Pancreas (tissue), 10 donors: Measurements from ENCODE around the gene PLPP4. TPM values are rescaled to one million over a fixed set of nuclear protein-coding genes. Genes with fewer than 3 reads are reported as not detected.

Experiments
- ATAC-seq, 4 donors: fragments of 200-7000 bp; cut with Tn5 transposase; one replicate each; pipeline versions ENCODE4 v1.8.0 to v1.9.1; 2020; ENCODE audit warnings: mild to moderate bottlenecking in 4 of 4, moderate library complexity in 4 of 4
- DNase-seq, 6 donors: peaks; one replicate each; pipeline ENCODE4 v3.0.0-alpha.2; 2020
- FAIRE-seq: peaks from 2 replicates; lab custom pipeline; 2012; peaks lifted over from hg19 to GRCh38; lab: Jason Lieb, UNC
- H3K27ac ChIP-seq, 4 donors: fragments of 200-600 bp; sonication (generic); 1 replicate in 3 of 4; 2 replicates in 1 of 4; pipeline versions ENCODE4 v1.5.0 to v1.8.0; 2020
- H3K27me3 ChIP-seq, 4 donors: fragments of 200-600 bp; one replicate each; pipeline ENCODE4 v1.8.0; 2021
- H3K36me3 ChIP-seq, 3 donors: fragments of 200-600 bp; sonication (generic) in 1 of 3; one replicate each; pipeline versions ENCODE4 v1.5.0 to v1.8.0; 2020 to 2021
- H3K4me1 ChIP-seq, 3 donors: fragments of 200-600 bp; one replicate each; pipeline ENCODE4 v1.8.0; 2021
- H3K4me3 ChIP-seq, 4 donors: fragments of 200-600 bp; sonication (generic) in 2 of 4; one replicate each; pipeline versions ENCODE4 v1.5.0 to v1.8.0; 2020 to 2021
- H3K9me3 ChIP-seq, 4 donors: fragments of 200-600 bp; one replicate each; pipeline ENCODE4 v1.8.0; 2021
- WGBS, 2 donors: extraction: QIAGEN DNeasy Blood & Tissue Kit; methylation state at CpG; one replicate each; pipeline ENCODE4 v1.1.7; 2013; 5-methylcytosine and 5-hydroxymethylcytosine counted together
- intact Hi-C, 3 donors: fragments of 100-400 bp; cut with DNase I; formaldehyde crosslinking; loops; one replicate each; pipeline versions ENCODE4 v1.11.1 to v1.14.2; 2022
- polyA plus RNA-seq, 2 donors: library from polyadenylated mRNA; stranded (reverse); fragments of 200-250 nt; gene quantifications; one replicate each; pipeline ENCODE4 v1.2.3, GENCODE V29; 2013
- total RNA-seq, 6 donors: library from RNA; stranded (reverse); fragmentation: NEBNext Ultra II Directional in 4 of 6; extraction: Animal tissue kit (Norgen Biotek cat#: 25700) in 4 of 6; gene quantifications; one replicate each; pipeline versions ENCODE4 v1.2.1 to v1.2.4, GENCODE V29; 2021 to 2023
- TF ChIP-seq, protein P1 (sequence below), 4 donors: fragments of 200-600 bp; sonication (generic) in 3 of 4; IDR thresholded peaks; one replicate each; pipeline versions ENCODE4 v1.5.0 to v1.8.0; 2021; ENCODE audit warnings: antibody characterized with exemption in 4 of 4
- donor health status: healthy with polysubstance abuse.
- donor health status: DM: no; HTN: no; CAD: no; lungs with moderate emphysema.
- donor health status: DM: no; HTN: no; CAD: no.
- donor health status: control.
- donor health status: control.
- donor health status: Bipolar disorder and iron deficiency.
- donor health status: DM: yes; HTN: yes; CAD: no.
- donor health status: DM: no; HTN: no; CAD: no.
- donor health status: DM: no; HTN: no; CAD: no.
- donor health status: DM: yes; HTN: yes; CAD: no.

PLPP4 gene
- total and polyA plus RNA-seq, 8 donors: 0.07 to 1.7 (median 0.08) TPM; not detected in 5

GRCh38 chr10:120628197-120628596 is 171.2 kb downstream of the PLPP4 start:
- H3K27ac ChIP-seq: no peak overlapping the region
- no peaks in the 10 kb centered on the region for H3K9me3 ChIP-seq
- TF ChIP-seq, protein P1, sequence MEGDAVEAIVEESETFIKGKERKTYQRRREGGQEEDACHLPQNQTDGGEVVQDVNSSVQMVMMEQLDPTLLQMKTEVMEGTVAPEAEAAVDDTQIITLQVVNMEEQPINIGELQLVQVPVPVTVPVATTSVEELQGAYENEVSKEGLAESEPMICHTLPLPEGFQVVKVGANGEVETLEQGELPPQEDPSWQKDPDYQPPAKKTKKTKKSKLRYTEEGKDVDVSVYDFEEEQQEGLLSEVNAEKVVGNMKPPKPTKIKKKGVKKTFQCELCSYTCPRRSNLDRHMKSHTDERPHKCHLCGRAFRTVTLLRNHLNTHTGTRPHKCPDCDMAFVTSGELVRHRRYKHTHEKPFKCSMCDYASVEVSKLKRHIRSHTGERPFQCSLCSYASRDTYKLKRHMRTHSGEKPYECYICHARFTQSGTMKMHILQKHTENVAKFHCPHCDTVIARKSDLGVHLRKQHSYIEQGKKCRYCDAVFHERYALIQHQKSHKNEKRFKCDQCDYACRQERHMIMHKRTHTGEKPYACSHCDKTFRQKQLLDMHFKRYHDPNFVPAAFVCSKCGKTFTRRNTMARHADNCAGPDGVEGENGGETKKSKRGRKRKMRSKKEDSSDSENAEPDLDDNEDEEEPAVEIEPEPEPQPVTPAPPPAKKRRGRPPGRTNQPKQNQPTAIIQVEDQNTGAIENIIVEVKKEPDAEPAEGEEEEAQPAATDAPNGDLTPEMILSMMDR (IDR thresholded peaks at IDR 0.05): no peak
- WGBS, 2 donors: 50 to 65% methylated on average over 1 of the region's 1 CpG
- H3K4me1 ChIP-seq: no peaks in the 10 kb centered on the region
- H3K27me3 ChIP-seq: no peaks in the 10 kb centered on the region
- FAIRE-seq: no peak
- H3K36me3 ChIP-seq: no peaks in the 10 kb centered on the region
- no peak for DNase-seq
- H3K4me3 ChIP-seq: no peak overlapping the region
- ATAC-seq: no peak
- intact Hi-C loops: no loop called here

DNA sequence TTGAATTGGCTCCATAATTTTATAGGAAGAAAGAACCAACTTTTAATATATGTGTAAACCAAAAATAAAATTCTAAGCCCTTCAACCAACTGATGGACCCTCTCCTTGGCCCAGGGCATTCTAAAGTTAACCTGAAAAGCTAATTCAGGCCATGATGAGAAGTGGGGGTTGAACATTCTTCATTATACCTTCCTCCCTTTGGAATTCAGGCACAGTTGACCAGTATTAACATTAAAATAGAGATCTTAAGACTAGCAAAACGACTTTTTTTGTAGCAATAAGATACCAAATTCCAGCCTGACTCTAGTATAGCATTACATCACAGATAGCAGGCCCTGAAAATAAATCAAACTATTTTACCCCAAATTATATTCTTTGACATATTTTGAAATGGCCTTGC is 173.2 kb downstream of the PLPP4 start:
- Histone ChIP-seq H3K27me3 (no peaks in the 10 kb centered on the region), H3K4me3 (no peak overlapping the region), H3K36me3 (no peaks in the 10 kb centered on the region), H3K27ac (no peak overlapping the region), H3K4me1 (no peaks in the 10 kb centered on the region), H3K9me3 (no peaks in the 10 kb centered on the region)
- DNase-seq: no peak
- intact Hi-C loops: no loop called here
- 38 to 40% methylated on average over 1 of the region's 1 CpG for WGBS, 2 donors
- no peak for ATAC-seq
- TF ChIP-seq, protein P1 (IDR thresholded peaks at IDR 0.05): no peak
- FAIRE-seq: no peak

DNA sequence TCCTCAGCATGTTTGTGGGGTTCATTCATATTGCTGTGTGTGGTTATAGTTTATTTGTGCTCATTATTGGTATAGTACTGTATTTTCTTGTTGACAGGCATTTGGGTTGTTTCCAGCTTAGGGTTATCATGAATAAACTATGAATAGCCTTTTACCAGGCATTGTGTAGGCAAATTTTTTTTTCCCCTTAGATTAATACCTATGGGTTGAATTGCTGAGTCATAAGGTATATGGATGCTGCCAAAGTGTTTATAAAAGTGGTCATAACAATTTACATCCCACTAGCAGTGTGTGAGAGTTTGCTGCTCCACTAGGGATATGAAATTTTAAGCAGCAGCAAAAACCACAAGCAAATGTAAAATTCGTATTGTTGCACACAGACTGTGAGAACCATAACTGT is 175.0 kb downstream of the PLPP4 start:
- no peak for DNase-seq
- H3K36me3 ChIP-seq: no peaks in the 10 kb centered on the region
- ATAC-seq: no peak
- H3K4me1 ChIP-seq: no peaks in the 10 kb centered on the region
- WGBS, 2 donors: 48 to 62% methylated on average over 1 of the region's 1 CpG
- no peak overlapping the region for H3K4me3 ChIP-seq
- TF ChIP-seq, protein P1 (IDR thresholded peaks at IDR 0.05): no peak
- H3K27me3 ChIP-seq: no peaks in the 10 kb centered on the region
- intact Hi-C loops: no loop called here
- H3K27ac ChIP-seq: no peak overlapping the region
- no peaks in the 10 kb centered on the region for H3K9me3 ChIP-seq
- FAIRE-seq: no peak

- H3K27me3 ChIP-seq: no peaks in the 10 kb centered on the region
- no peak for DNase-seq
- no peak for ATAC-seq
- intact Hi-C loops: no loop called here
- no peaks in the 10 kb centered on the region for H3K36me3 ChIP-seq
- no peak overlapping the region for H3K4me3 ChIP-seq
- no peak for FAIRE-seq
- WGBS, 2 donors: 72 to 78% methylated on average over 3 of the region's 3 CpGs
- no peaks in the 10 kb centered on the region for H3K9me3 ChIP-seq
- TF ChIP-seq, protein P1 (IDR thresholded peaks at IDR 0.05): no peak
- H3K4me1 ChIP-seq: no peaks in the 10 kb centered on the region
- no peak overlapping the region for H3K27ac ChIP-seq
Measured at GRCh38 chr10:120632942-120633341, 175.9 kb downstream of the PLPP4 start.

GRCh38 chr10:120634659-120635058 is 177.6 kb downstream of the PLPP4 start:
- no peak for ATAC-seq
- no peaks in the 10 kb centered on the region for H3K27me3 ChIP-seq
- no peaks in the 10 kb centered on the region for H3K9me3 ChIP-seq
- WGBS, 2 donors: 69 to 75% methylated on average over 12 of the region's 12 CpGs
- no peak overlapping the region for H3K4me3 ChIP-seq
- DNase-seq: no peak
- H3K4me1 ChIP-seq: no peaks in the 10 kb centered on the region
- intact Hi-C loops: no loop called here
- no peak for FAIRE-seq
- H3K36me3 ChIP-seq: no peaks in the 10 kb centered on the region
- TF ChIP-seq, protein P1 (IDR thresholded peaks at IDR 0.05): no peak
- H3K27ac ChIP-seq: no peak overlapping the region
